Measurements from ENCODE around the gene PTPRK.

Gene PTPRK

DNA sequence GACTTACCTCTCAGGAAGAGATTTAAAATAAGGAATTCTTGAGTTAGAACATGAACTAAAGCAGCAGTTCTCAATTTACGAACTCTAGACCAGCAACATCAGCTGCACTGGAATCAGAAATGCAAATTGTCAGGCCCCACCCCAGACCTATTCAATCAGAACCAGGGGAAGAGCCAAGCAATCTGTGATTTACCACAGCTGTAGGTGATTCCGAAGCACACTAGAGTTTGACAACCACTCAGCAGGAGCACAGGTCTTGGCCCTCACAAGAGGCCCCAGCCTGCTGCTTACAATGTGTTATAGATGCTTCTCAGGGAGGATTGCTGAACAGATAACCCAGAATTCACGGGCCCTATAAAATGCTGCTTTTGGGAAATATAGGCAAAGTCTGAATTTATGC, 279.2 kb downstream of the PTPRK start:
- Histone ChIP-seq H3K9me3 (ENCODE audit: severe bottlenecking) (no peaks in the 10 kb centered on the region), H3K27me3 (ENCODE audit: insufficient read depth, low read depth, severe bottlenecking) (no peaks in the 10 kb centered on the region), H3K4me3 (ENCODE audit: low read depth, low read length) (no peak overlapping the region), H3K27ac (no peak overlapping the region), H3K36me3 (no peaks in the 10 kb centered on the region)
- DNase-seq: no peak
- no peak for TF ChIP-seq CTCF (IDR thresholded peaks at IDR 0.05; ENCODE audit: low read depth, low read length)

DNA sequence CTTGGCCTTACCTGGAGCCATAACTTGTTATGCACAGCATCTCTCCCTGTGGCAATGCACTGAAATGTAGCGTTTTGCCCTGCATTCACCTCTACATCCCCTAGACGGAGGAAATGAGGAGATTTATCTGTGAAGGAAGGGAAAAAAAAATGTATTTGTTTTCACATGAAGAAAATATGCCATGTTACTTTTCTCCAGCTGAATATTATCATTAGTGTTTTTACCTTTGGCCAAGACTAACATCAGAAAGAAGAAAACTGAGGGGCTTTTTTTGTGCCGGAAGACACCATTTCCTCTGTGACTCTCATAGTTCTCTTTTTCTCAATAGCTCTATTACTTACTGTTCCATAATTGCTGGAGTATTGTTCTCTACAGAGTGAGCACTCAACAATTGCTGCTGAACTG, 280.4 kb downstream of the PTPRK start:
- Histone ChIP-seq H3K27me3 (ENCODE audit: insufficient read depth, low read depth, severe bottlenecking) (no peaks in the 10 kb centered on the region), H3K36me3 (no peaks in the 10 kb centered on the region), H3K9me3 (ENCODE audit: severe bottlenecking) (no peaks in the 10 kb centered on the region), H3K4me3 (ENCODE audit: low read depth, low read length) (no peak overlapping the region), H3K27ac (no peak overlapping the region)
- no peak for DNase-seq
- TF ChIP-seq CTCF (IDR thresholded peaks at IDR 0.05; ENCODE audit: low read depth, low read length): no peak

GRCh38 chr6:128239146-128239545, 281.3 kb downstream of the PTPRK start:
- Histone ChIP-seq H3K9me3 (ENCODE audit: severe bottlenecking) (no peaks in the 10 kb centered on the region), H3K36me3 (no peaks in the 10 kb centered on the region)
- TF ChIP-seq CTCF (IDR thresholded peaks at IDR 0.05; ENCODE audit: low read depth, low read length): no peak

DNA sequence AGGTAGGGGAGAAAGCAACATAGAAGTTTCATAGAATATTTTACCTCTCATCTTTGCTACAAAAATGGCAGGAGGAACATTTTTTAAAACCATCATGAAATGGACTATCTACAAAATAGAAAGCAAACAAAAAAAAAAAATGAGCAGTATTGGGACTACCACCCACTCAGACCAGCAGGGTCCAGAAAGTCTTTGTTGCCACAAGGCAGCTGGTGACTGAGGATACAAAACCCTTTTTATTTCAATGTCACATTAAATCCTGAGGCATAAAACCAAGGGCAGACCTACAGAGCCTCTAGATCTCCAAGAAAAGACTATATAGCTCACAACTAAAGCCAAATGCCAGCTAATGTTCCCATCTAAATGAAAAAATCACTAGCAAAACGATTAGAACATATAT, 282.2 kb downstream of the PTPRK start:
- H3K27ac ChIP-seq: no peak overlapping the region
- H3K4me3 ChIP-seq (ENCODE audit: low read depth, low read length): no peak overlapping the region
- no peaks in the 10 kb centered on the region for H3K27me3 ChIP-seq (ENCODE audit: insufficient read depth, low read depth, severe bottlenecking)
- no peak for DNase-seq
- TF ChIP-seq CTCF (IDR thresholded peaks at IDR 0.05; ENCODE audit: low read depth, low read length): no peak
- no peaks in the 10 kb centered on the region for H3K36me3 ChIP-seq
- no peaks in the 10 kb centered on the region for H3K9me3 ChIP-seq (ENCODE audit: severe bottlenecking)

More at GRCh38 chr6:128239146-128239545, 281.3 kb downstream of the PTPRK start:
- Histone ChIP-seq H3K4me3 (ENCODE audit: low read depth, low read length) (no peak overlapping the region), H3K27me3 (ENCODE audit: insufficient read depth, low read depth, severe bottlenecking) (no peaks in the 10 kb centered on the region), H3K27ac (no peak overlapping the region)
- DNase-seq: no peak

- H3K4me3 ChIP-seq (ENCODE audit: low read depth, low read length): no peak overlapping the region
- no peak for TF ChIP-seq CTCF (IDR thresholded peaks at IDR 0.05; ENCODE audit: low read depth, low read length)
- H3K27me3 ChIP-seq (ENCODE audit: insufficient read depth, low read depth, severe bottlenecking): no peaks in the 10 kb centered on the region
- no peak overlapping the region for H3K27ac ChIP-seq
- H3K36me3 ChIP-seq: no peaks in the 10 kb centered on the region
- no peaks in the 10 kb centered on the region for H3K9me3 ChIP-seq (ENCODE audit: severe bottlenecking)
- no peak for DNase-seq
Observed at GRCh38 chr6:128235556-128235955, 284.8 kb downstream of the PTPRK start.

DNA sequence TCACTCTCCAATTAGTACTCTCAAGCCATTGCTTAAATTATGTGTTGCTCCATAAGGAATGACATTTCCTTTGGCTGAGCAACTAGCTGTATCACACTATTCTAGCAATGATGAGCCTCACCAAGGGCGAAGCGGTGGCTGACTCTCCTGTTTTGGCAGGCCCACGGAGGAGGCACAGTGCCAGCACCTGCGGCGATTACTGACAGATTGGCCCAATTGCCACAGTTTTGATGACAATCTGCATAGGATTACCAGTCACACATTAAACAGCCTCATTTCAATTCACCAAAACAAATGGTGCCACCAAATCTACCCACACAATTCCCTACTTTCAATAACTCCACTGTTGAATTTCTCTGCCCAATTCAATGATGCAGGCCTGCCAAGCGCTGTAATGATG, 286.9 kb downstream of the PTPRK start:
- Histone ChIP-seq H3K27me3 (ENCODE audit: insufficient read depth, low read depth, severe bottlenecking) (no peaks in the 10 kb centered on the region), H3K36me3 (no peaks in the 10 kb centered on the region), H3K27ac (no peak overlapping the region), H3K4me3 (ENCODE audit: low read depth, low read length) (no peak overlapping the region), H3K9me3 (ENCODE audit: severe bottlenecking) (no peaks in the 10 kb centered on the region)
- no peak for TF ChIP-seq CTCF (IDR thresholded peaks at IDR 0.05; ENCODE audit: low read depth, low read length)
- no peak for DNase-seq
